ENCODE measurements around the gene STARD10.

Gene STARD10

GRCh38 chr11:72824811-72825505 is 31.1 kb upstream of the STARD10 start:
- TF ChIP-seq CTCF (IDR thresholded peaks at IDR 0.05; ENCODE audit: extremely low read depth, missing control alignments) = no peak

GRCh38 chr11:72824020-72824419 is 30.2 kb upstream of the STARD10 start:
- TF ChIP-seq CTCF (IDR thresholded peaks at IDR 0.05; ENCODE audit: extremely low read depth, missing control alignments) = no peak

More at GRCh38 chr11:72824811-72825505, 31.1 kb upstream of the STARD10 start:
- no peak for DNase-seq (ENCODE audit: low spot score)

GRCh38 chr11:72823105-72823804 is 29.4 kb upstream of the STARD10 start:
- DNase-seq (ENCODE audit: low spot score) = no peak
- TF ChIP-seq CTCF (IDR thresholded peaks at IDR 0.05; ENCODE audit: extremely low read depth, missing control alignments) = no peak

More at GRCh38 chr11:72824020-72824419, 30.2 kb upstream of the STARD10 start:
- no peak for DNase-seq (ENCODE audit: low spot score)

- DNase-seq (ENCODE audit: low spot score) = peak; percentile 97
- no peak for TF ChIP-seq CTCF (IDR thresholded peaks at IDR 0.05; ENCODE audit: extremely low read depth, missing control alignments)
Observed at GRCh38 chr11:72821920-72822799, 28.3 kb upstream of the STARD10 start.

- DNase-seq (ENCODE audit: low spot score) = no peak
- no peak for TF ChIP-seq CTCF (IDR thresholded peaks at IDR 0.05; ENCODE audit: extremely low read depth, missing control alignments)
Observed at GRCh38 chr11:72821221-72821919, 27.5 kb upstream of the STARD10 start.

GRCh38 chr11:72820439-72821139 is 26.7 kb upstream of the STARD10 start:
- TF ChIP-seq CTCF (IDR thresholded peaks at IDR 0.05; ENCODE audit: extremely low read depth, missing control alignments) = no peak
- DNase-seq (ENCODE audit: low spot score) = no peak
